Measurements from ENCODE around the gene SIRT5.

The SIRT5 gene

DNA sequence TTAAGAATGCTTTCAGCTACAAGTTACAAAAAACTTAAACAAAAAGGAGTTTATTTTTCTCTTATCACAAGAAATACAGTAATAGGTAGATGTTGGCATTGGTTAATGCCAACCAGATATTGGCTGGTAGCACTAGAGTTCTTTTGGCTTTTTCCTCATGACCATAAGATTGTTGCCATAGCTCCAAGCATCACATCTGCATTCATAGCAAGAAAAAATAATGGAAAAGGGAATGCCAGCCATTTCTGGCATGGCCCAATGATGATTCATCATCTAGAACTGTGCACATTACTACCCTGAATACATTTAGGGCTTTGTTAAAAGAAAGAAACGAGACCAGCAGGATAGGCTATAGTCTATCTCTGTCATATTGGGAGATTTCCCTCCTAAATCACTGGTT, 20.8 kb upstream of the SIRT5 start:
- H3K4me3 ChIP-seq (ENCODE audit: low read depth in 1 of 2, low read length in 1 of 2), result no peak overlapping the region
- no peaks in the 10 kb centered on the region for H3K9me3 ChIP-seq
- no peaks in the 10 kb centered on the region for H3K27me3 ChIP-seq
- H3K27ac ChIP-seq, result no peak overlapping the region
- H3K36me3 ChIP-seq, result no peaks in the 10 kb centered on the region
- TF ChIP-seq, protein P1, sequence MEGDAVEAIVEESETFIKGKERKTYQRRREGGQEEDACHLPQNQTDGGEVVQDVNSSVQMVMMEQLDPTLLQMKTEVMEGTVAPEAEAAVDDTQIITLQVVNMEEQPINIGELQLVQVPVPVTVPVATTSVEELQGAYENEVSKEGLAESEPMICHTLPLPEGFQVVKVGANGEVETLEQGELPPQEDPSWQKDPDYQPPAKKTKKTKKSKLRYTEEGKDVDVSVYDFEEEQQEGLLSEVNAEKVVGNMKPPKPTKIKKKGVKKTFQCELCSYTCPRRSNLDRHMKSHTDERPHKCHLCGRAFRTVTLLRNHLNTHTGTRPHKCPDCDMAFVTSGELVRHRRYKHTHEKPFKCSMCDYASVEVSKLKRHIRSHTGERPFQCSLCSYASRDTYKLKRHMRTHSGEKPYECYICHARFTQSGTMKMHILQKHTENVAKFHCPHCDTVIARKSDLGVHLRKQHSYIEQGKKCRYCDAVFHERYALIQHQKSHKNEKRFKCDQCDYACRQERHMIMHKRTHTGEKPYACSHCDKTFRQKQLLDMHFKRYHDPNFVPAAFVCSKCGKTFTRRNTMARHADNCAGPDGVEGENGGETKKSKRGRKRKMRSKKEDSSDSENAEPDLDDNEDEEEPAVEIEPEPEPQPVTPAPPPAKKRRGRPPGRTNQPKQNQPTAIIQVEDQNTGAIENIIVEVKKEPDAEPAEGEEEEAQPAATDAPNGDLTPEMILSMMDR (IDR thresholded peaks at IDR 0.05), result no peak
- H3K4me1 ChIP-seq (ENCODE audit: control insufficient read depth in 1 of 2, insufficient read depth in 1 of 2, low read depth in 1 of 2, low read length in 1 of 2), result no peaks in the 10 kb centered on the region

DNA sequence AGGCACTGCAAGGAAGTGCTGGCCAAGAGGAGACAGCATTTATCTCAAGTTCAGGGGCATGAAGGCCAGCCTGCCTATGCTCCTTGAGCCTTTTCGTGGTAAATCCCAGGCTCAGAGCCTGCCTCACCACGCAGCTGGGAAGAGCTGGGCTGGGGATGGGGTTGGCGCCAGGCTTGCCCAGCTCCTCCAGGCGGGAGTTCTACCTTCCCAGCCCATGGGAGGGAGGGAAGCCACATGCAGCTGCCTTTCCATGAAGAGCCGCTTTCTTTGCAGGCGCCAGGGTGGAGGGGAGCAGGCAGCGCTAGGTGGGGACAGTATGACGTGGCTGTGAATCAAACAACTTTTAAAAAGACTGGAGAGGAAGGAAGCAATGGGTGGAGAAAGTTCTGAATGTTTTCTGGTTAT, 19.5 kb upstream of the SIRT5 start:
- Histone ChIP-seq H3K9me3 (no peaks in the 10 kb centered on the region), H3K4me1 (ENCODE audit: control insufficient read depth in 1 of 2, insufficient read depth in 1 of 2, low read depth in 1 of 2, low read length in 1 of 2) (no peaks in the 10 kb centered on the region), H3K36me3 (no peaks in the 10 kb centered on the region), H3K27ac (no peak overlapping the region), H3K4me3 (ENCODE audit: low read depth in 1 of 2, low read length in 1 of 2) (no peak overlapping the region), H3K27me3 (no peaks in the 10 kb centered on the region)
- TF ChIP-seq, protein P1 (IDR thresholded peaks at IDR 0.05), result no peak

DNA sequence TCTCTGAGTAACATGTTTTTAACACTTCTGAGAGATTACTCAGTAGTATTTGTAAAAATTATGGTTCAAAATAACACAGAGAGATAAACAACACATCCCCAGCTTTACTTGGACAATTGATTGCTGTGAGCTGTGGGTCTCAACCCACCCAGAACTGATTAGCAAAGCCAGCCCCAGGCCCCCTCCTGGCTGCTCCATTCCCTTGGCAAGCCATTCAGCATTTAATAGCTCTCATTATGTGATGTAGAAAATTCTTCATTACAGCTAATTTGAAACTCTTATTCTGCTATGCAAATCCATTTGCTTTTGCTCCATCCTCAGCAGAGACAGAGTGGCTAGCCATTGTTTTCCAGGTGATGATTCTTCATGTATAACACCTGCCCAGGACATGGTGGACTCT, 16.6 kb upstream of the SIRT5 start:
- Histone ChIP-seq H3K9me3 (no peaks in the 10 kb centered on the region), H3K27me3 (no peaks in the 10 kb centered on the region), H3K4me3 (ENCODE audit: low read depth in 1 of 2, low read length in 1 of 2) (no peak overlapping the region), H3K4me1 (ENCODE audit: control insufficient read depth in 1 of 2, insufficient read depth in 1 of 2, low read depth in 1 of 2, low read length in 1 of 2) (peaks cover 20 to 22% of the 10 kb centered on the region in 2 experiments), H3K27ac (no peak overlapping the region), H3K36me3 (no peaks in the 10 kb centered on the region)
- TF ChIP-seq, protein P1 (IDR thresholded peaks at IDR 0.05), result no peak

DNA sequence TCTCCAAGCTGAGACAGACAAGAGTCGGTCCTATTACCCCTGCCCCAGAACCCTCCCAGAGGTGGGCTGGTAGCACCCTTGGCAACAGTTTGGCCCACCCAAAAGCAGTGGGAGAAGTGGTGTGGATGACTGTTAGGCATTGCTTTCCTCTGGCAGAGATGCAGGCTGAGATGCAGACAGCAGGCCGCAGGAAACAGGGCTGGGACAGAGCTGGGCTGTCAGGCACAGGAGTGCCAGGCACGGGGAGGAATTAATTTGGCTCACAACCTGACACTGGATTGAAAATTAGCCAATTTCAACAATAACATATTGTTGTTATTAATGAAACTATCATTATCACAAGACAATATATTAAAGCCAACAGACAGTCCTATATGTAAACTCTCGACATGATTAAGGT, 15.7 kb upstream of the SIRT5 start:
- peaks cover 20 to 22% of the 10 kb centered on the region in 2 experiments for H3K4me1 ChIP-seq (ENCODE audit: control insufficient read depth in 1 of 2, insufficient read depth in 1 of 2, low read depth in 1 of 2, low read length in 1 of 2)
- no peak overlapping the region for H3K27ac ChIP-seq
- TF ChIP-seq, protein P1 (IDR thresholded peaks at IDR 0.05), result no peak
- no peaks in the 10 kb centered on the region for H3K36me3 ChIP-seq
- no peaks in the 10 kb centered on the region for H3K9me3 ChIP-seq
- H3K4me3 ChIP-seq (ENCODE audit: low read depth in 1 of 2, low read length in 1 of 2), result no peak overlapping the region
- no peaks in the 10 kb centered on the region for H3K27me3 ChIP-seq

DNA sequence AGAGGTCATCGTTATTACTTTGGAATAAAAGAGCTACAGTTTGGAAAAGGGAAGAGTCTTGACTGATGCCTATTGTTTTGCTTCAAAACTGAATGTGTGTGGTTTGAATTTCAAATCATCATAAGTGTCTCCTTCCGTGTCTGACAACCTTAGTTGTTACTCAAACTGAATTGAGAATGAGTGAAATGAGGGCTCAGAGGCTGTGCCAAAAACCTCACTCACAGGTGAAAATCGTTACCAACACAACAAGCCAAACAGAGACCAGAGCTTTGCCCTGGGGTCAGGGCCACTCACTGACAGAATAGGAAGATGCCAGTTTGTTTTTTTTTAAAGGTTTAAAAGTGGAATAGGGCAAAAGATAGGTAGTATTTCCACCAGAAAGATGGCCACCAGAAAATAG, 15.2 kb upstream of the SIRT5 start:
- Histone ChIP-seq H3K27ac (no peak overlapping the region), H3K4me3 (ENCODE audit: low read depth in 1 of 2, low read length in 1 of 2) (no peak overlapping the region), H3K27me3 (no peaks in the 10 kb centered on the region), H3K36me3 (no peaks in the 10 kb centered on the region), H3K9me3 (no peaks in the 10 kb centered on the region), H3K4me1 (ENCODE audit: control insufficient read depth in 1 of 2, insufficient read depth in 1 of 2, low read depth in 1 of 2, low read length in 1 of 2) (peaks cover 20 to 22% of the 10 kb centered on the region in 2 experiments)
- TF ChIP-seq, protein P1 (IDR thresholded peaks at IDR 0.05), result no peak

Data from neutrophil (primary cell).